H9 (cell line): ENCODE results near the gene CWH43. TPM values are rescaled to one million over a fixed set of nuclear protein-coding genes. Genes with fewer than 3 reads are reported as not detected.

Source experiments
- DNase-seq: peaks from one replicate; pipeline ENCODE4 v3.0.0-alpha.2; 2017
- H2AFZ ChIP-seq: one replicate; pipeline ENCODE4 v1.6.1; 2013; ENCODE audit warnings: mild to moderate bottlenecking, low read length, control low read depth, moderate library complexity
- H2AK5ac ChIP-seq: 2 replicates; pipeline ENCODE4 v1.6.1; 2013; ENCODE audit warnings: low read length, control low read depth, mixed read lengths; ENCODE audit not compliant: insufficient read length
- H2BK120ac ChIP-seq: one replicate; pipeline ENCODE4 v1.6.1; 2013; ENCODE audit warnings: low read depth, mild to moderate bottlenecking, low read length, control low read depth, inconsistent platforms; ENCODE audit not compliant: poor library complexity, severe bottlenecking
- H2BK12ac ChIP-seq: 2 replicates; pipeline ENCODE4 v1.6.1; 2013; ENCODE audit warnings: low read length, control low read depth, mixed read lengths, low read depth; ENCODE audit not compliant: insufficient read length
- H2BK15ac ChIP-seq: 2 replicates; pipeline ENCODE4 v1.6.1; 2013; ENCODE audit warnings: low read depth, low read length, control low read depth
- H2BK20ac ChIP-seq: one replicate; pipeline ENCODE4 v1.6.1; 2013; ENCODE audit warnings: low read depth, mild to moderate bottlenecking, low read length, control low read depth, inconsistent platforms; ENCODE audit not compliant: poor library complexity, severe bottlenecking
- H2BK5ac ChIP-seq: 2 replicates; pipeline ENCODE4 v1.6.1; 2013; ENCODE audit warnings: low read length, control low read depth, mixed read lengths; ENCODE audit not compliant: insufficient read length
- H3K14ac ChIP-seq: 2 replicates; pipeline ENCODE4 v1.6.1; 2013; ENCODE audit warnings: low read length, control low read depth; ENCODE audit not compliant: insufficient read depth
- H3K18ac ChIP-seq: 2 replicates; pipeline ENCODE4 v1.6.1; 2013; ENCODE audit warnings: low read depth, mild to moderate bottlenecking, mixed read lengths, low read length, control low read depth; ENCODE audit not compliant: insufficient read length
- H3K23ac ChIP-seq: 2 replicates; pipeline ENCODE4 v1.6.1; 2013; ENCODE audit warnings: low read length, control low read depth, mixed read lengths, low read depth; ENCODE audit not compliant: insufficient read length
- H3K23me2 ChIP-seq: 2 replicates; pipeline ENCODE4 v1.6.1; 2013; ENCODE audit warnings: low read depth, mild to moderate bottlenecking, mixed read lengths, low read length, control low read depth; ENCODE audit not compliant: insufficient read length, poor library complexity, severe bottlenecking
- H3K27ac ChIP-seq: 2 replicates; pipeline ENCODE4 v1.5.1; 2013; ENCODE audit warnings: low read length, control low read depth, mixed read lengths, low read depth; ENCODE audit not compliant: insufficient read length
- H3K27me3 ChIP-seq: 2 replicates; pipeline ENCODE4 v1.6.1; 2013; ENCODE audit warnings: low read length, control low read depth, inconsistent platforms; ENCODE audit not compliant: insufficient read depth
- H3K4ac ChIP-seq: 2 replicates; pipeline ENCODE4 v1.6.1; 2013; ENCODE audit warnings: low read depth, mild to moderate bottlenecking, control low read depth, inconsistent platforms, low read length, moderate library complexity
- H3K4me1 ChIP-seq: 2 replicates; pipeline ENCODE4 v1.6.1; 2013; ENCODE audit warnings: low read length, control low read depth, inconsistent platforms; ENCODE audit not compliant: insufficient read depth
- H3K4me2 ChIP-seq: 2 replicates; pipeline ENCODE4 v1.6.1; 2013; ENCODE audit warnings: low read length, control low read depth, mixed read lengths; ENCODE audit not compliant: insufficient read length, insufficient read depth
- H3K56ac ChIP-seq: 2 replicates; pipeline ENCODE4 v1.6.1; 2013; ENCODE audit warnings: low read depth, mild to moderate bottlenecking, mixed read lengths, low read length, control low read depth; ENCODE audit not compliant: insufficient read length
- H3K79me1 ChIP-seq: 2 replicates; pipeline ENCODE4 v1.6.1; 2013; ENCODE audit warnings: low read depth, mild to moderate bottlenecking, moderate library complexity, low read length, control low read depth, inconsistent platforms; ENCODE audit not compliant: insufficient read depth, poor library complexity, severe bottlenecking
- H3K79me2 ChIP-seq: 2 replicates; pipeline ENCODE4 v1.6.1; 2013; ENCODE audit warnings: low read length, control low read depth, inconsistent platforms; ENCODE audit not compliant: insufficient read depth
- H3K9ac ChIP-seq: 2 replicates; pipeline ENCODE4 v1.6.1; 2013; ENCODE audit warnings: low read length, control low read depth, mixed read lengths; ENCODE audit not compliant: insufficient read length; ENCODE audit errors: extremely low read depth
- H3K9me3 ChIP-seq: one replicate; pipeline ENCODE4 v1.6.1; 2013; ENCODE audit warnings: low read depth, low read length, inconsistent platforms; ENCODE audit not compliant: control insufficient read depth
- H3T11ph ChIP-seq: one replicate; pipeline ENCODE4 v1.6.1; 2013; ENCODE audit warnings: mild to moderate bottlenecking, low read length, control low read depth, inconsistent platforms
- H4K20me1 ChIP-seq: one replicate; pipeline ENCODE4 v1.6.1; 2013; ENCODE audit not compliant: control insufficient read depth, insufficient read length, insufficient read depth
- H4K5ac ChIP-seq: 2 replicates; pipeline ENCODE4 v1.6.1; 2013; ENCODE audit warnings: low read depth, mild to moderate bottlenecking, mixed read lengths, low read length, control low read depth; ENCODE audit not compliant: insufficient read length
- H4K8ac ChIP-seq: replicated peaks from 2 replicates; pipeline ENCODE4 v1.6.1; 2013; ENCODE audit warnings: low read length, control low read depth, mixed read lengths, low read depth; ENCODE audit not compliant: insufficient read length
- H4K91ac ChIP-seq: 2 replicates; pipeline ENCODE4 v1.6.1; 2013; ENCODE audit warnings: low read depth, mild to moderate bottlenecking, moderate library complexity, mixed read lengths, low read length, control low read depth; ENCODE audit not compliant: insufficient read length
- H3K27ac Mint-ChIP-seq, 3 experiments: 2 replicates in 2 of 3; 3 replicates in 1 of 3; pipeline ENCODE4 v1.8.0; 2020 to 2021; ENCODE audit warnings: mixed read lengths in 3 of 3, mild to moderate bottlenecking in 1 of 3, moderate library complexity in 1 of 3
- H3K27me3 Mint-ChIP-seq: 2 replicates; pipeline ENCODE4 v1.8.0; 2021; ENCODE audit warnings: low read depth, mild to moderate bottlenecking, moderate library complexity, mixed read lengths
- H3K36me3 Mint-ChIP-seq, 3 experiments: 2 replicates in 2 of 3; 3 replicates in 1 of 3; pipeline ENCODE4 v1.8.0; 2020 to 2021; ENCODE audit warnings: low read depth in 3 of 3, mixed read lengths in 3 of 3; ENCODE audit not compliant: insufficient read depth in 1 of 3
- H3K4me1 Mint-ChIP-seq, 2 experiments: 2 replicates each; pipeline ENCODE4 v1.8.0; 2020; ENCODE audit warnings: mixed read lengths in 2 of 2
- H3K4me3 Mint-ChIP-seq, 2 experiments: 2 replicates in 1 of 2; 3 replicates in 1 of 2; pipeline ENCODE4 v1.8.0; 2020 to 2021; ENCODE audit warnings: mild to moderate bottlenecking in 2 of 2, mixed read lengths in 2 of 2, moderate library complexity in 1 of 2
- H3K9me3 Mint-ChIP-seq, 2 experiments: 2 replicates in 1 of 2; 3 replicates in 1 of 2; pipeline ENCODE4 v1.8.0; 2020; ENCODE audit warnings: mild to moderate bottlenecking in 2 of 2, mixed read lengths in 2 of 2, moderate library complexity in 1 of 2
- CTCF ChIP-seq: fragments of 200-600 bp; sonication (generic); conservative IDR thresholded peaks from 3 replicates; pipeline ENCODE4 v1.8.0; 2021; ENCODE audit warnings: antibody characterized with exemption, mild to moderate bottlenecking
- WGBS: extraction: QIAGEN DNeasy Blood & Tissue Kit; methylation state at CpG from one replicate; pipeline ENCODE4 v1.1.7; 2013; ENCODE audit warnings: missing lambda C conversion rate, low lambda C conversion rate, mixed read lengths; ENCODE audit not compliant: insufficient read length; ENCODE audit errors: extremely low coverage; 5-methylcytosine and 5-hydroxymethylcytosine counted together
- total RNA-seq: library from RNA; stranded (reverse); gene quantifications from 2 replicates; pipeline ENCODE4 v1.2.1, GENCODE V29; 2021

CWH43 gene
- total RNA-seq, 1 experiment from 2014 or later: not detected

GRCh38 chr4:49036528-49036927 lies 50.5 kb downstream of the CWH43 start:
- peaks cover 0 to 18% (median under 1%) of the 10 kb centered on the region in 3 experiments; a peak in 4 of 7 replicates for H3K36me3 Mint-ChIP-seq
- no peaks in the 10 kb centered on the region for H3K4me1 Mint-ChIP-seq
- no peak overlapping the region for H2AFZ ChIP-seq
- H2BK5ac ChIP-seq: no peak overlapping the region
- no peaks in the 10 kb centered on the region for H3K79me1 ChIP-seq
- no peaks in the 10 kb centered on the region for H3K4me1 ChIP-seq
- H3K4me3 Mint-ChIP-seq: no peak overlapping the region
- TF ChIP-seq CTCF: no peak
- no peak overlapping the region for H3K4me2 ChIP-seq
- no peak overlapping the region for H3T11ph ChIP-seq
- H4K5ac ChIP-seq: no peak overlapping the region
- no peak overlapping the region for H3K9ac ChIP-seq
- H2BK15ac ChIP-seq: no peak overlapping the region
- no peak overlapping the region for H3K14ac ChIP-seq
- no peak overlapping the region for H3K4ac ChIP-seq
- no peaks in the 10 kb centered on the region for H3K79me2 ChIP-seq
- H3K56ac ChIP-seq: no peak overlapping the region
- H3K27me3 Mint-ChIP-seq: no peaks in the 10 kb centered on the region; the same call in 1 of the 2 replicates
- no peak overlapping the region for H3K27ac Mint-ChIP-seq
- no peak for DNase-seq
- no CpG with 5 or more reads among the region's 3 CpGs for WGBS
- no peaks in the 10 kb centered on the region for H4K20me1 ChIP-seq
- peaks cover 71 to 77% of the 10 kb centered on the region in 2 experiments for H3K9me3 Mint-ChIP-seq
- H3K27me3 ChIP-seq: no peaks in the 10 kb centered on the region; the same call in 1 of the 2 replicates
- no peak overlapping the region for H3K18ac ChIP-seq
- H2BK120ac ChIP-seq: no peak overlapping the region
- H2BK20ac ChIP-seq: no peak overlapping the region
- peaks cover 71% of the 10 kb centered on the region for H3K9me3 ChIP-seq
- no peak overlapping the region for H4K91ac ChIP-seq
- no peak overlapping the region for H3K23ac ChIP-seq
- no peaks in the 10 kb centered on the region for H3K23me2 ChIP-seq
- H4K8ac ChIP-seq: no peak overlapping the region
- H2AK5ac ChIP-seq: no peak overlapping the region
- H3K27ac ChIP-seq: no peak overlapping the region
- no peak overlapping the region for H2BK12ac ChIP-seq
